HG02798 (cell line): Measurements from ENCODE around the gene ALPL.

ENCODE experiments used
- ATAC-seq: cut with Tn5 transposase; IDR thresholded peaks from one replicate; pipeline ENCODE4 v1.9.1; 2021; ENCODE audit warnings: mild to moderate bottlenecking; ENCODE audit not compliant: unreplicated experiment, poor library complexity

The ALPL gene

GRCh38 chr1:21574466-21575151 is 65.4 kb downstream of the ALPL start:
- ATAC-seq = no peak

- no peak for ATAC-seq
These were observed 66.2 kb downstream of the ALPL start for GRCh38 chr1:21575351-21575942.

- no peak for ATAC-seq
These were observed 67.0 kb downstream of the ALPL start for GRCh38 chr1:21576031-21576797.

GRCh38 chr1:21576798-21577187 is 67.6 kb downstream of the ALPL start:
- no peak for ATAC-seq

GRCh38 chr1:21577324-21577723 is 68.1 kb downstream of the ALPL start:
- no peak for ATAC-seq

GRCh38 chr1:21577933-21578332 is 68.7 kb downstream of the ALPL start:
- ATAC-seq = no peak

- no peak for ATAC-seq
These were observed 70.6 kb downstream of the ALPL start for GRCh38 chr1:21579791-21580190.

- no peak for ATAC-seq
These were observed 74.9 kb downstream of the ALPL start for GRCh38 chr1:21584096-21584495.

GRCh38 chr1:21585037-21585436 is 75.8 kb downstream of the ALPL start:
- no peak for ATAC-seq

GRCh38 chr1:21586222-21586621 is 77.0 kb downstream of the ALPL start:
- no peak for ATAC-seq

- ATAC-seq = no peak
These were observed 77.8 kb downstream of the ALPL start for GRCh38 chr1:21586846-21587601.

- no peak for ATAC-seq
These were observed 78.4 kb downstream of the ALPL start for GRCh38 chr1:21587602-21587953.

- no peak for ATAC-seq
These were observed 80.4 kb downstream of the ALPL start for GRCh38 chr1:21589618-21590017.

GRCh38 chr1:21590126-21590880 is 81.1 kb downstream of the ALPL start:
- no peak for ATAC-seq

GRCh38 chr1:21590934-21591333 is 81.7 kb downstream of the ALPL start:
- no peak for ATAC-seq

- no peak for ATAC-seq
These were observed 83.1 kb downstream of the ALPL start for GRCh38 chr1:21592086-21592865.

- ATAC-seq = no peak
These were observed 84.0 kb downstream of the ALPL start for GRCh38 chr1:21593231-21593630.

GRCh38 chr1:21594501-21594900 is 85.3 kb downstream of the ALPL start:
- no peak for ATAC-seq
